ENCODE results near the gene IQCM.

DNA sequence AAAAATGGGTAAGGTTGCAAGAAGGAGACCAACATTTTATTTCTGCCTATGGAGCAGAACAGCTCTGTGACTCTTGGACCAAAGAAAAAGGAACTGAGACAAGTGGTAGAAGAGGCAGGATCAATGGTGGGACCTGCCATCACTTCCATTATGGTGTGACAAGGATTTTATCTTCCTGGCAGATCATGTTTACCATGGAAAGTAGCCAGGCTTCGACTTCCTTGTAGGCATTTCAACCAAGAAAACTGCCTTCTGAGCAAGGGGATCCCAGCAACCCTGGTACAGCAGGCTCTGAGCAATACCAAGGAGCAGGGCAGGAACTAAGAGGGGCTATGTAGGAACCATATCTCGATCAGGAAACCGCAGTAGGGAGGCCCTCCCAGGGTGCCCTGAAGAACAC lies 317.4 kb downstream of the IQCM start:
- TF ChIP-seq, protein P1, sequence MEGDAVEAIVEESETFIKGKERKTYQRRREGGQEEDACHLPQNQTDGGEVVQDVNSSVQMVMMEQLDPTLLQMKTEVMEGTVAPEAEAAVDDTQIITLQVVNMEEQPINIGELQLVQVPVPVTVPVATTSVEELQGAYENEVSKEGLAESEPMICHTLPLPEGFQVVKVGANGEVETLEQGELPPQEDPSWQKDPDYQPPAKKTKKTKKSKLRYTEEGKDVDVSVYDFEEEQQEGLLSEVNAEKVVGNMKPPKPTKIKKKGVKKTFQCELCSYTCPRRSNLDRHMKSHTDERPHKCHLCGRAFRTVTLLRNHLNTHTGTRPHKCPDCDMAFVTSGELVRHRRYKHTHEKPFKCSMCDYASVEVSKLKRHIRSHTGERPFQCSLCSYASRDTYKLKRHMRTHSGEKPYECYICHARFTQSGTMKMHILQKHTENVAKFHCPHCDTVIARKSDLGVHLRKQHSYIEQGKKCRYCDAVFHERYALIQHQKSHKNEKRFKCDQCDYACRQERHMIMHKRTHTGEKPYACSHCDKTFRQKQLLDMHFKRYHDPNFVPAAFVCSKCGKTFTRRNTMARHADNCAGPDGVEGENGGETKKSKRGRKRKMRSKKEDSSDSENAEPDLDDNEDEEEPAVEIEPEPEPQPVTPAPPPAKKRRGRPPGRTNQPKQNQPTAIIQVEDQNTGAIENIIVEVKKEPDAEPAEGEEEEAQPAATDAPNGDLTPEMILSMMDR (conservative IDR thresholded peaks at IDR 0.05 in 1 of 2, IDR thresholded peaks at IDR 0.05 in 1 of 2; ENCODE audit: extremely low read depth in 1 of 2, insufficient read depth in 1 of 2, low read depth in 1 of 2, low read length in 2 of 2): no peak
- TF ChIP-seq EZH2 (IDR thresholded peaks at IDR 0.05; ENCODE audit: borderline replicate concordance, low read length): no peak
